GM23338 (cell line): ENCODE results near the gene CFDP1. TPM values are rescaled to one million over a fixed set of nuclear protein-coding genes. Genes with fewer than 3 reads are reported as not detected.
"Not testable (repeated sequence)": the region's sequence is repeated elsewhere in the genome, so short reads cannot be mapped to it uniquely, and the experiment has no call there.

Experiments
- ATAC-seq: fragments of 200-7000 bp; cut with Tn5 transposase; 3 replicates; pipeline ENCODE4 v1.9.1; 2020
- DNase-seq: peaks from one replicate; pipeline ENCODE4 v3.0.0-alpha.2; 2015; ENCODE audit warnings: low spot score
- H2AFZ ChIP-seq: fragments of 200-600 bp; sonication (generic); 2 replicates; pipeline ENCODE4 v1.8.0; 2016; ENCODE audit warnings: antibody characterized with exemption, mild to moderate bottlenecking, moderate library complexity
- H3F3A ChIP-seq: fragments of 200-600 bp; sonication (generic); replicated peaks from 2 replicates; pipeline ENCODE4 v1.8.0; 2017; ENCODE audit warnings: antibody characterized with exemption, mixed run types, low read depth
- H3K27ac ChIP-seq: fragments of 200-600 bp; sonication (generic); 2 replicates; pipeline ENCODE4 v1.6.1; 2016; ENCODE audit warnings: low read depth
- H3K27me3 ChIP-seq: fragments of 200-600 bp; sonication (generic); 2 replicates; pipeline ENCODE4 v1.8.0; 2016; ENCODE audit warnings: mild to moderate bottlenecking, mixed run types, moderate library complexity; ENCODE audit not compliant: insufficient read depth
- H3K36me3 ChIP-seq: fragments of 200-600 bp; sonication (generic); 2 replicates; pipeline ENCODE4 v1.8.0; 2016; ENCODE audit warnings: mild to moderate bottlenecking; ENCODE audit not compliant: insufficient read depth
- H3K4me1 ChIP-seq: fragments of 200-600 bp; sonication (generic); 2 replicates; pipeline ENCODE4 v1.8.0; 2016; ENCODE audit warnings: mild to moderate bottlenecking, moderate library complexity; ENCODE audit not compliant: insufficient read depth
- H3K4me2 ChIP-seq: fragments of 200-600 bp; sonication (generic); 2 replicates; pipeline ENCODE4 v1.7.1; 2017; ENCODE audit warnings: mixed run types
- H3K4me3 ChIP-seq: fragments of 200-600 bp; sonication (generic); 2 replicates; pipeline ENCODE4 v1.6.1; 2016; ENCODE audit warnings: mixed run types
- H3K79me2 ChIP-seq: fragments of 200-600 bp; sonication (generic); replicated peaks from 2 replicates; pipeline ENCODE4 v1.8.0; 2017; ENCODE audit warnings: mild to moderate bottlenecking; ENCODE audit not compliant: insufficient read depth
- H3K9me2 ChIP-seq: fragments of 200-600 bp; sonication (generic); 2 replicates; pipeline ENCODE4 v1.8.0; 2017; ENCODE audit not compliant: insufficient read depth
- H4K20me1 ChIP-seq: fragments of 200-600 bp; sonication (generic); replicated peaks from 2 replicates; pipeline ENCODE4 v1.8.0; 2017; ENCODE audit warnings: mild to moderate bottlenecking; ENCODE audit not compliant: insufficient read depth
- H3K27ac Mint-ChIP-seq: 2 replicates; pipeline ENCODE4 v1.8.0; 2020; ENCODE audit warnings: inconsistent platforms, mild to moderate bottlenecking, moderate library complexity, mixed read lengths
- H3K27me3 Mint-ChIP-seq: 3 replicates; pipeline ENCODE4 v1.8.0; 2022; ENCODE audit warnings: low read depth, mild to moderate bottlenecking, moderate library complexity, mixed read lengths, inconsistent platforms; ENCODE audit not compliant: insufficient read depth, poor library complexity
- H3K36me3 Mint-ChIP-seq: 3 replicates; pipeline ENCODE4 v1.8.0; 2021; ENCODE audit warnings: low read depth, mild to moderate bottlenecking, inconsistent platforms, moderate library complexity, mixed read lengths
- H3K4me1 Mint-ChIP-seq: 3 replicates; pipeline ENCODE4 v1.8.0; 2020; ENCODE audit warnings: mild to moderate bottlenecking, inconsistent platforms, mixed read lengths
- H3K4me3 Mint-ChIP-seq: 3 replicates; pipeline ENCODE4 v1.8.0; 2021; ENCODE audit warnings: moderate library complexity, mild to moderate bottlenecking, inconsistent platforms, mixed read lengths
- H3K9me3 Mint-ChIP-seq: 3 replicates; pipeline ENCODE4 v1.8.0; 2020; ENCODE audit warnings: moderate library complexity, mild to moderate bottlenecking, inconsistent platforms, mixed read lengths
- NANOG ChIP-seq: IDR thresholded peaks from 2 replicates; pipeline ENCODE4 v1.6.1; 2016; ENCODE audit warnings: antibody characterized with exemption, borderline replicate concordance
- ZNF114 ChIP-seq: fragments of 250-450 bp; sonication (Bioruptor Pico); IDR thresholded peaks from 2 replicates; pipeline ENCODE4 v1.5.0; 2020; ENCODE audit warnings: mild to moderate bottlenecking, moderate library complexity
- polyA plus RNA-seq: library from polyadenylated mRNA; unstranded; fragments of >200 nt; fragmentation: Nextera tagmentation; extraction: Ambion mirVana; gene quantifications from 2 replicates; pipeline ENCODE4 v1.2.1, GENCODE V29; 2016
- total RNA-seq: library from RNA; depleted of rRNA; stranded (reverse); fragments of >200 nt; shearing (Covaris generic); gene quantifications from 2 replicates; pipeline ENCODE4 v1.2.3, GENCODE V29; 2014
- TF ChIP-seq, protein P1 (sequence below): fragments of 250-450 bp; sonication (Bioruptor Pico); IDR thresholded peaks from 2 replicates; pipeline ENCODE4 v1.5.0; 2020; ENCODE audit warnings: mild to moderate bottlenecking, moderate library complexity

Gene CFDP1
- total and polyA plus RNA-seq, 2 experiments from 2014 or later: 89.9 to 224 TPM

DNA sequence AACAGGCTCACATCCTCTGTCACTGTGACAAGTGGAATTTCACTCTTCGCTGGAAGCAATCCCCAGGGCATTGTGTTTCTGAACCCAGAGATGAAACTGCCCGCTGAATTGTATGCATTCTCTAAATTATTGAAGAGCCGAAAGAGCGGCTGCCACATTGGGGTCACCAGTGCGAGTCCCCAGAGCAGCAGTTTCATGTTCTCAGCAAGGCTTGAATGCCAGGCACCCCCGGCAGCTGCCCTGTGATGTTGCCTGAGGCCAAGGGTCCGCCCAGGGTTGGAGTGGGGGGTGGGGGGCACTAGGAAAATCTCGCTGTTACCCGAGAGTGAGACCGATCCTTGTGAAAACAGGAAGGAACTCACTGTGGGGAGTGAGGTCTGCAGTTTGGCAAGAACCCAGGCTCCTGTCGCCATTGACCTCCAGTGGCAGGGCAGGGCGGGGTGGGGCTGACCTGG is 161.2 kb downstream of the CFDP1 start (continued):
- TF ChIP-seq, protein P1, sequence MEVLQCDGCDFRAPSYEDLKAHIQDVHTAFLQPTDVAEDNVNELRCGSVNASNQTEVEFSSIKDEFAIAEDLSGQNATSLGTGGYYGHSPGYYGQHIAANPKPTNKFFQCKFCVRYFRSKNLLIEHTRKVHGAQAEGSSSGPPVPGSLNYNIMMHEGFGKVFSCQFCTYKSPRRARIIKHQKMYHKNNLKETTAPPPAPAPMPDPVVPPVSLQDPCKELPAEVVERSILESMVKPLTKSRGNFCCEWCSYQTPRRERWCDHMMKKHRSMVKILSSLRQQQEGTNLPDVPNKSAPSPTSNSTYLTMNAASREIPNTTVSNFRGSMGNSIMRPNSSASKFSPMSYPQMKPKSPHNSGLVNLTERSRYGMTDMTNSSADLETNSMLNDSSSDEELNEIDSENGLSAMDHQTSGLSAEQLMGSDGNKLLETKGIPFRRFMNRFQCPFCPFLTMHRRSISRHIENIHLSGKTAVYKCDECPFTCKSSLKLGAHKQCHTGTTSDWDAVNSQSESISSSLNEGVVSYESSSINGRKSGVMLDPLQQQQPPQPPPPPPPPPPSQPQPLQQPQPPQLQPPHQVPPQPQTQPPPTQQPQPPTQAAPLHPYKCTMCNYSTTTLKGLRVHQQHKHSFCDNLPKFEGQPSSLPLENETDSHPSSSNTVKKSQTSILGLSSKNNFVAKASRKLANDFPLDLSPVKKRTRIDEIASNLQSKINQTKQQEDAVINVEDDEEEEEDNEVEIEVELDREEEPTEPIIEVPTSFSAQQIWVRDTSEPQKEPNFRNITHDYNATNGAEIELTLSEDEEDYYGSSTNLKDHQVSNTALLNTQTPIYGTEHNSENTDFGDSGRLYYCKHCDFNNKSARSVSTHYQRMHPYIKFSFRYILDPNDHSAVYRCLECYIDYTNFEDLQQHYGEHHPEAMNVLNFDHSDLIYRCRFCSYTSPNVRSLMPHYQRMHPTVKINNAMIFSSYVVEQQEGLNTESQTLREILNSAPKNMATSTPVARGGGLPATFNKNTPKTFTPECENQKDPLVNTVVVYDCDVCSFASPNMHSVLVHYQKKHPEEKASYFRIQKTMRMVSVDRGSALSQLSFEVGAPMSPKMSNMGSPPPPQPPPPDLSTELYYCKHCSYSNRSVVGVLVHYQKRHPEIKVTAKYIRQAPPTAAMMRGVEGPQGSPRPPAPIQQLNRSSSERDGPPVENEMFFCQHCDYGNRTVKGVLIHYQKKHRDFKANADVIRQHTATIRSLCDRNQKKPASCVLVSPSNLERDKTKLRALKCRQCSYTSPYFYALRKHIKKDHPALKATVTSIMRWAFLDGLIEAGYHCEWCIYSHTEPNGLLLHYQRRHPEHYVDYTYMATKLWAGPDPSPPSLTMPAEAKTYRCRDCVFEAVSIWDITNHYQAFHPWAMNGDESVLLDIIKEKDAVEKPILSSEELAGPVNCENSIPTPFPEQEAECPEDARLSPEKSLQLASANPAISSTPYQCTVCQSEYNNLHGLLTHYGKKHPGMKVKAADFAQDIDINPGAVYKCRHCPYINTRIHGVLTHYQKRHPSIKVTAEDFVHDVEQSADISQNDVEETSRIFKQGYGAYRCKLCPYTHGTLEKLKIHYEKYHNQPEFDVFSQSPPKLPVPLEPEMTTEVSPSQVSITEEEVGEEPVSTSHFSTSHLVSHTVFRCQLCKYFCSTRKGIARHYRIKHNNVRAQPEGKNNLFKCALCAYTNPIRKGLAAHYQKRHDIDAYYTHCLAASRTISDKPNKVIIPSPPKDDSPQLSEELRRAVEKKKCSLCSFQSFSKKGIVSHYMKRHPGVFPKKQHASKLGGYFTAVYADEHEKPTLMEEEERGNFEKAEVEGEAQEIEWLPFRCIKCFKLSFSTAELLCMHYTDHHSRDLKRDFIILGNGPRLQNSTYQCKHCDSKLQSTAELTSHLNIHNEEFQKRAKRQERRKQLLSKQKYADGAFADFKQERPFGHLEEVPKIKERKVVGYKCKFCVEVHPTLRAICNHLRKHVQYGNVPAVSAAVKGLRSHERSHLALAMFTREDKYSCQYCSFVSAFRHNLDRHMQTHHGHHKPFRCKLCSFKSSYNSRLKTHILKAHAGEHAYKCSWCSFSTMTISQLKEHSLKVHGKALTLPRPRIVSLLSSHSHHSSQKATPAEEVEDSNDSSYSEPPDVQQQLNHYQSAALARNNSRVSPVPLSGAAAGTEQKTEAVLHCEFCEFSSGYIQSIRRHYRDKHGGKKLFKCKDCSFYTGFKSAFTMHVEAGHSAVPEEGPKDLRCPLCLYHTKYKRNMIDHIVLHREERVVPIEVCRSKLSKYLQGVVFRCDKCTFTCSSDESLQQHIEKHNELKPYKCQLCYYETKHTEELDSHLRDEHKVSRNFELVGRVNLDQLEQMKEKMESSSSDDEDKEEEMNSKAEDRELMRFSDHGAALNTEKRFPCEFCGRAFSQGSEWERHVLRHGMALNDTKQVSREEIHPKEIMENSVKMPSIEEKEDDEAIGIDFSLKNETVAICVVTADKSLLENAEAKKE (CRISPR knock-in tag): no peak

DNA sequence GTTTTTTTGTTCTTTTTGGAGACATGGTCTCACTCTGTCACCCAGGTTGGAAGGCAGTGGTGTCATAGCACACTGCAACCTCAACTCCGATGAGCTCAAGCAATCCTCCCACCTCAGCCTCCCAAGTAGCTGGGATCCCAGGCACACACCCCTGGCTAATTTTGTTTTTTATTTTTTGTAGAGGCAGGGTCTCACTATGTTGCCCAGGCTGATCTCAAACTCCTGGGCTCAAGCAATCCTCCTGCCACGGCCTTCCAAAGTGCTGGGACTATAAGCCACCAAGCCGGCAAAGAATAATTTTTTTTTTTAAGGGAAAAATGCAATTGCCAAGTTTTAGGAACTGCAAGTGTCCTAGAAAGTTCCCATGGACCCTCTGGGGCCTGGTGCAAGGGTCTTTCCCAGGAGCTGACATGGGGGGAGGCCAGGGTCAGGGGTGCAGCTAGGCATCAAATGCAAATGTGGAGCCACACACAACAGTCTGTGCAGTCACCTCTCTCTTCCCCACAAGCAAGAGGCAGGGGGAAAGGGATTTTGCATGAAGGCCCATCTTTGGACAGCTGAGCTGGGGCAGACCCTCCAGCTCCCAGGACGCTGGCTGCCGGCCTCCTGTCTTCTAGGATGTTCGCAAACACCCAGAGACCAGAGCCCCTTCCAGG is 161.7 kb downstream of the CFDP1 start:
- peaks cover 8% of the 10 kb centered on the region for H3K27me3 Mint-ChIP-seq
- no peak overlapping the region for H3K4me2 ChIP-seq
- no peaks in the 10 kb centered on the region for H3K36me3 ChIP-seq
- H3K9me3 Mint-ChIP-seq: no peaks in the 10 kb centered on the region
- H2AFZ ChIP-seq: no peak overlapping the region
- TF ChIP-seq ZNF114: no peak
- TF ChIP-seq NANOG: no peak
- H4K20me1 ChIP-seq: no peaks in the 10 kb centered on the region
- no peaks in the 10 kb centered on the region for H3K4me1 ChIP-seq
- H3K9me2 ChIP-seq: no peaks in the 10 kb centered on the region
- no peak for DNase-seq
- ATAC-seq: no peak
- 0 out of 2 replicates have a peak, but pooled peaks cover 2% of the 10 kb centered on the region for H3F3A ChIP-seq
- no peak overlapping the region for H3K27ac ChIP-seq
- H3K4me1 Mint-ChIP-seq: peaks cover 6% of the 10 kb centered on the region
- H3K27me3 ChIP-seq: no peaks in the 10 kb centered on the region
- H3K4me3 ChIP-seq: no peak overlapping the region
- H3K36me3 Mint-ChIP-seq: no peaks in the 10 kb centered on the region
- no peaks in the 10 kb centered on the region for H3K79me2 ChIP-seq
- no peak overlapping the region for H3K27ac Mint-ChIP-seq
- H3K4me3 Mint-ChIP-seq: no peak overlapping the region

DNA sequence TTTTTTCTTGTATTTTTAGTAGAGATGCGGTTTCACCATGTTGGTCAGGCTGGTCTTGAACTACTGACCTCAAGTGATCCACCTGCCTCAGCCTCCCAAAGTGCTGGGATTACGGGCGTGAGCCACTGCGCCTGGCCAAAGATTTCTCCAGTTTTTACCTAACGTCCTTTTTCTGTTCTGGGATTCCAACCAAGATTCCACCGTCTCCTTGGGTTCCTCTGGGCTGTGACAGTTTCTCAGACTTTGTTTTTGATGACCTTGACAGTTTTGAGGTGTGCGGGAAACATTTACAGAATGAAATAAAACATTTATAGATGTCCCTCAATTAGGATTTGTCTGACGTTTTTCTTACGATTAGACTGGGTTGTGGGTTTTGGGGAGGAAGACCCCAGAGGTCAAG is 163.9 kb downstream of the CFDP1 start:
- H3K27me3 ChIP-seq, H3K4me2 ChIP-seq, H3K4me3 Mint-ChIP-seq, H3K9me3 Mint-ChIP-seq, DNase-seq, H3K9me2 ChIP-seq, H3F3A ChIP-seq, H3K4me3 ChIP-seq, ATAC-seq, H3K36me3 ChIP-seq, H3K27ac ChIP-seq, H3K27ac Mint-ChIP-seq, H3K4me1 ChIP-seq, H3K36me3 Mint-ChIP-seq, H4K20me1 ChIP-seq: not testable (repeated sequence)
- Histone ChIP-seq H3K79me2 (peaks cover 12% of the 10 kb centered on the region), H2AFZ (0 out of 2 replicates have a peak overlapping the region, but pooled peaks have one; percentile 43)
- H3K27me3 Mint-ChIP-seq: peaks cover 13% of the 10 kb centered on the region
- H3K4me1 Mint-ChIP-seq: peaks cover 12% of the 10 kb centered on the region
